ENCODE results near the gene NT5C1A. TPM values are rescaled to one million over a fixed set of nuclear protein-coding genes. Genes with fewer than 3 reads are reported as not detected.

NT5C1A gene
- total RNA-seq, 4 donors from 2014 or later: 1.1 TPM; not detected in 3

DNA sequence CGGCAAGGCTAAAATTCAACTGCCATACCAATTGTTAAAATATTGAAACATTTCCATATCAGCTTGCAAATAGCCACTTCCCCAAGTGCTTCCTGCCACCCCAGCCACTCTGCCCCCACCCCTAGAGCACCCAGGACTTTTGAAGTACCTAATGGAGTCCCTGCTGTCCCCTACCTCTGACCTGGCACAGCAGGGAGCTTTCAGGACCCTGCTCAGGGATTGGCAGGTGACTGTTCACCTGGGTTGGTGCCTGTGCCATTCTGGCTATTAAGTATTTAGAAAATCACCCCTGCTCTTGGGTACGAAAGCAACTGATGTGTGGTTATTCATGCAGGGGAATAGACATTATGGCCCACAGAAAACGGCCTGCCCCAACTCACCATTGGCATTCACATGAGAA lies 28.4 kb upstream of the NT5C1A start:
- TF ChIP-seq POLR2AphosphoS5 (IDR thresholded peaks at IDR 0.05): no peak
- TF ChIP-seq POLR2A (IDR thresholded peaks at IDR 0.05): no peak
- TF ChIP-seq, protein P1, sequence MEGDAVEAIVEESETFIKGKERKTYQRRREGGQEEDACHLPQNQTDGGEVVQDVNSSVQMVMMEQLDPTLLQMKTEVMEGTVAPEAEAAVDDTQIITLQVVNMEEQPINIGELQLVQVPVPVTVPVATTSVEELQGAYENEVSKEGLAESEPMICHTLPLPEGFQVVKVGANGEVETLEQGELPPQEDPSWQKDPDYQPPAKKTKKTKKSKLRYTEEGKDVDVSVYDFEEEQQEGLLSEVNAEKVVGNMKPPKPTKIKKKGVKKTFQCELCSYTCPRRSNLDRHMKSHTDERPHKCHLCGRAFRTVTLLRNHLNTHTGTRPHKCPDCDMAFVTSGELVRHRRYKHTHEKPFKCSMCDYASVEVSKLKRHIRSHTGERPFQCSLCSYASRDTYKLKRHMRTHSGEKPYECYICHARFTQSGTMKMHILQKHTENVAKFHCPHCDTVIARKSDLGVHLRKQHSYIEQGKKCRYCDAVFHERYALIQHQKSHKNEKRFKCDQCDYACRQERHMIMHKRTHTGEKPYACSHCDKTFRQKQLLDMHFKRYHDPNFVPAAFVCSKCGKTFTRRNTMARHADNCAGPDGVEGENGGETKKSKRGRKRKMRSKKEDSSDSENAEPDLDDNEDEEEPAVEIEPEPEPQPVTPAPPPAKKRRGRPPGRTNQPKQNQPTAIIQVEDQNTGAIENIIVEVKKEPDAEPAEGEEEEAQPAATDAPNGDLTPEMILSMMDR (IDR thresholded peaks at IDR 0.05): no peak
- TF ChIP-seq EP300 (IDR thresholded peaks at IDR 0.05): no peak
- no peak for ATAC-seq
- Histone ChIP-seq H3K36me3 (no peaks in the 10 kb centered on the region), H3K4me3 (no peak overlapping the region), H3K27me3 (peaks cover 27% of the 10 kb centered on the region), H3K27ac (no peak overlapping the region), H3K4me1 (peaks cover 0 to 10% (median 0%) of the 10 kb centered on the region in 3 donors), H3K9me3 (no peaks in the 10 kb centered on the region)
- 75 to 90% methylated on average over 2 to 3 of the region's 3 CpGs for WGBS, 2 donors (ENCODE audit: low coverage in 1 of 2)

DNA sequence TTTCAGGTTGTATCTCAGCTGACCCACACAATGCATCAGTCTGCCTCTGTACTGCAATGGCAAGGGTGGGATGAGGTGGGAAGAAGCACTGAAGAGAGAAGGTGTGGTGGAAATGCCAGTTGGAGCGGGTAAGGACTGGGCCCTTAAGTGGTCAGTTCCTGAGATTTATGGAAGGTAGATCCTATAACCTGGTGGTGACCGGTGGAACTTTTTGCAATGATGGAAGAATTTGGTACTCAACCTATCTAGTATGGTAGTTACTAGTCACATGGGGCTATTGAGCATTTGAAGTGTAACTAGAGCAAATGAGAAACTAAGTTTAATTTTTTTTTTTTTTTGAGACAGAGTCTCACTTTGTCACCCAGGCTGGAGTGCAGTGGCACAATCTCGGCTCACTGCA lies 27.5 kb upstream of the NT5C1A start:
- Histone ChIP-seq H3K4me3 (no peak overlapping the region), H3K36me3 (no peaks in the 10 kb centered on the region), H3K27ac (no peak overlapping the region), H3K9me3 (no peaks in the 10 kb centered on the region), H3K4me1 (peaks cover 0 to 10% (median 0%) of the 10 kb centered on the region in 3 donors), H3K27me3 (peaks cover 31% of the 10 kb centered on the region)
- no peak for TF ChIP-seq POLR2AphosphoS5 (IDR thresholded peaks at IDR 0.05)
- TF ChIP-seq, protein P1 (IDR thresholded peaks at IDR 0.05): no peak
- no peak for TF ChIP-seq POLR2A (IDR thresholded peaks at IDR 0.05)
- no peak for TF ChIP-seq EP300 (IDR thresholded peaks at IDR 0.05)
- ATAC-seq: no peak
- WGBS, 2 donors (ENCODE audit: low coverage in 1 of 2): 96 to 100% methylated on average over 3 of the region's 3 CpGs

DNA sequence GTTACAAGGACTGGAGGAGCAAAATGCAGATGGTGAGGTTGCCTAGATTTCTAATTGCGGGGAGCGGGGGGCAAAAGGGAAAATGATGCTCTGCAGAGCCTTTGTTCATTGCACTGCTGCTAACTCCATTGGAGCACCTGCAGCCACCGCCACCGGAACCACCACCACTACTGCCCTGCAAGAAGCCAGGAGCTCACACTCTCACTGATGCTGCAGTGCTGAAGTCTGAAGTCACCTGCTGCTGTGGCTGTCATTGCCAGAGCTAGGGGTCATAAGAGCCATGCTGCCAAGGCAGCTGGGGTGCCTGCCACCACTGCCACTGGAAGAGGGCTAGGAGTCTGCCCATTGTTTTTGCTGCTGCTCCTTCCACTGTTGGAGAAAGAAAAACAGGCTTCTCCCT lies 26.7 kb upstream of the NT5C1A start:
- no peak for ATAC-seq
- TF ChIP-seq POLR2A (IDR thresholded peaks at IDR 0.05): no peak
- TF ChIP-seq EP300 (IDR thresholded peaks at IDR 0.05): no peak
- TF ChIP-seq, protein P1 (IDR thresholded peaks at IDR 0.05): no peak
- no peak for TF ChIP-seq POLR2AphosphoS5 (IDR thresholded peaks at IDR 0.05)
- Histone ChIP-seq H3K4me1 (peaks cover 0 to 10% (median 0%) of the 10 kb centered on the region in 3 donors), H3K36me3 (no peaks in the 10 kb centered on the region), H3K9me3 (no peaks in the 10 kb centered on the region), H3K27ac (no peak overlapping the region), H3K27me3 (peaks cover 38% of the 10 kb centered on the region), H3K4me3 (no peak overlapping the region)
- WGBS, 2 donors (ENCODE audit: low coverage in 1 of 2): 59% methylated on average over 2 of the region's 4 CpGs; no CpG with 5 or more reads in 1 of the 2 donors

DNA sequence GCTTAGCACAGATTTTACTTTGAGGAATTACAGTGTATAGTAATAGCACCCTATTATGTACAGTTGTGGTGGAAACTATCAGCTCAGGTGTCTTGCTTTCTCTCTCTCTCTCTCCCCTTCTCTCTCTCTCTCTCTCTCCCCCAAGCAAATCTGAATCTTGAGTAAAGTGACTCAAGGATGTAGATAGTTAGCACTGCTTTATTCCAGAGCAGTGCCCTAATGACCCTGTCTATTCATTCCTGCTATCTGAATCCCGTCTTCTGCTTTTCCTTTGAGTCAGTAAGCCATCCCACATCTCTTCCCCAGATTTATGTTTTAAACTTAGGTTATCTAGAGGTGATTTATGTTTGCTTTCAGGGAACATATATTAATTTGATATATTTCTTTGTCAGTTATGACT lies 24.5 kb upstream of the NT5C1A start:
- WGBS, 2 donors (ENCODE audit: low coverage in 1 of 2): 29 to 89% methylated on average over 1 of the region's 1 CpG
- no peaks in the 10 kb centered on the region for H3K9me3 ChIP-seq
- H3K4me3 ChIP-seq: no peak overlapping the region
- TF ChIP-seq EP300 (IDR thresholded peaks at IDR 0.05) (no peak), POLR2A (IDR thresholded peaks at IDR 0.05) (no peak), POLR2AphosphoS5 (IDR thresholded peaks at IDR 0.05) (no peak)
- TF ChIP-seq, protein P1 (IDR thresholded peaks at IDR 0.05): no peak
- H3K4me1 ChIP-seq: peaks cover 0 to 16% (median 12%) of the 10 kb centered on the region in 3 donors
- peaks cover 59% of the 10 kb centered on the region for H3K27me3 ChIP-seq
- H3K27ac ChIP-seq: no peak overlapping the region
- no peaks in the 10 kb centered on the region for H3K36me3 ChIP-seq
- ATAC-seq: no peak

GRCh38 chr1:39695016-39695415 lies 23.1 kb upstream of the NT5C1A start:
- H3K27ac ChIP-seq: no peak overlapping the region
- no peak for ATAC-seq
- WGBS, 2 donors (ENCODE audit: low coverage in 1 of 2): 20% methylated on average over 1 of the region's 1 CpG; no CpG with 5 or more reads in 1 of the 2 donors
- H3K27me3 ChIP-seq: peaks cover 67% of the 10 kb centered on the region
- H3K4me3 ChIP-seq: no peak overlapping the region
- peaks cover 0 to 20% (median 19%) of the 10 kb centered on the region in 3 donors for H3K4me1 ChIP-seq
- TF ChIP-seq, protein P1 (IDR thresholded peaks at IDR 0.05): no peak
- TF ChIP-seq EP300 (IDR thresholded peaks at IDR 0.05) (no peak), POLR2A (IDR thresholded peaks at IDR 0.05) (no peak), POLR2AphosphoS5 (IDR thresholded peaks at IDR 0.05) (no peak)
- no peaks in the 10 kb centered on the region for H3K9me3 ChIP-seq
- no peaks in the 10 kb centered on the region for H3K36me3 ChIP-seq

All from gastroesophageal sphincter (tissue), 4 donors.